T47D (cell line): ENCODE measurements around the gene ACTR2.

Experiments used
- DNase-seq, 2 experiments: peaks; one replicate each; pipeline versions ENCODE4 v3.0.0 to v3.0.0-alpha.2; 2011 to 2012; ENCODE audit warnings: low read depth in 1 of 2, low spot score in 1 of 2
- JUND ChIP-seq: IDR thresholded peaks from 2 replicates; pipeline ENCODE4 v1.6.1; 2012; ENCODE audit warnings: low read depth
- in situ Hi-C: cut with HindIII; loops from 2 replicates; pipeline ENCODE4 v1.10.0; 2016; ENCODE audit warnings: low sequenced_read_pairs, low pct_unique_long_range_greater_than_20kb

ACTR2 gene

GRCh38 chr2:65294701-65295100, 67.1 kb downstream of the ACTR2 start:
- in situ Hi-C loops = no loop called here
- no peak for TF ChIP-seq JUND
- DNase-seq = no peak

GRCh38 chr2:65296971-65297370, 69.3 kb downstream of the ACTR2 start:
- no peak for TF ChIP-seq JUND
- in situ Hi-C loops = no loop called here

GRCh38 chr2:65297544-65297943, 69.9 kb downstream of the ACTR2 start:
- DNase-seq = no peak
- TF ChIP-seq JUND = no peak
- in situ Hi-C loops = no loop called here

More at GRCh38 chr2:65296971-65297370, 69.3 kb downstream of the ACTR2 start:
- DNase-seq = no peak

GRCh38 chr2:65298089-65298488, 70.5 kb downstream of the ACTR2 start:
- no peak for TF ChIP-seq JUND
- DNase-seq = no peak
- in situ Hi-C loops = no loop called here

- in situ Hi-C loops = no loop called here
- no peak for TF ChIP-seq JUND
- no peak for DNase-seq
Observed at GRCh38 chr2:65299246-65299645, 71.6 kb downstream of the ACTR2 start.

GRCh38 chr2:65300134-65300760, 72.6 kb downstream of the ACTR2 start:
- peak in 1 of 2 experiments; percentile 96 for DNase-seq
- in situ Hi-C loops = no loop called here
- no peak for TF ChIP-seq JUND

GRCh38 chr2:65300761-65301711, 73.4 kb downstream of the ACTR2 start:
- in situ Hi-C loops = no loop called here
- DNase-seq = peak in 1 of 2 experiments; percentile 63
- TF ChIP-seq JUND = no peak

GRCh38 chr2:65305934-65306333, 78.3 kb downstream of the ACTR2 start:
- DNase-seq = no peak
- no peak for TF ChIP-seq JUND
- in situ Hi-C loops = no loop called here

- in situ Hi-C loops = no loop called here
- no peak for TF ChIP-seq JUND
- DNase-seq = peak; percentile 52 to 98
Observed at GRCh38 chr2:65309699-65310098, 82.1 kb downstream of the ACTR2 start.

GRCh38 chr2:65311049-65311448, 83.4 kb downstream of the ACTR2 start:
- DNase-seq = peak in 1 of 2 experiments; percentile 44
- in situ Hi-C loops = no loop called here
- TF ChIP-seq JUND = no peak

GRCh38 chr2:65311596-65311995, 84.0 kb downstream of the ACTR2 start:
- in situ Hi-C loops = no loop called here
- no peak for DNase-seq
- no peak for TF ChIP-seq JUND

GRCh38 chr2:65313126-65313953, 85.7 kb downstream of the ACTR2 start:
- no peak for DNase-seq
- in situ Hi-C loops = no loop called here
- TF ChIP-seq JUND = no peak

GRCh38 chr2:65313954-65314256, 86.3 kb downstream of the ACTR2 start:
- in situ Hi-C loops = no loop called here
- no peak for TF ChIP-seq JUND

More at GRCh38 chr2:65313954-65314256, 86.3 kb downstream of the ACTR2 start:
- DNase-seq = no peak
